GM19438 (cell line): Measurements from ENCODE around the gene LTN1.
"Not testable (repeated sequence)": the region's sequence is repeated elsewhere in the genome, so short reads cannot be mapped to it uniquely, and the experiment has no call there.

ENCODE experiments used
- ATAC-seq: cut with Tn5 transposase; IDR thresholded peaks from one replicate; pipeline ENCODE4 v1.9.1; 2021; ENCODE audit warnings: low read depth; ENCODE audit not compliant: unreplicated experiment

Gene LTN1

GRCh38 chr21:28936036-28936435 lies 56.6 kb downstream of the LTN1 start:
- ATAC-seq = no peak

- no peak for ATAC-seq
Observed at GRCh38 chr21:28932717-28933116, 60.0 kb downstream of the LTN1 start.

GRCh38 chr21:28931708-28932372 lies 60.8 kb downstream of the LTN1 start:
- not testable (repeated sequence) for ATAC-seq

- ATAC-seq = no peak
Observed at GRCh38 chr21:28928578-28929420, 63.9 kb downstream of the LTN1 start.

GRCh38 chr21:28927130-28927529 lies 65.5 kb downstream of the LTN1 start:
- no peak for ATAC-seq

- ATAC-seq = no peak
Observed at GRCh38 chr21:28923439-28923975, 69.2 kb downstream of the LTN1 start.

- no peak for ATAC-seq
Observed at GRCh38 chr21:28922368-28922767, 70.3 kb downstream of the LTN1 start.

- no peak for ATAC-seq
Observed at GRCh38 chr21:28916150-28916893, 76.4 kb downstream of the LTN1 start.

GRCh38 chr21:28913071-28913470 lies 79.6 kb downstream of the LTN1 start:
- no peak for ATAC-seq

GRCh38 chr21:28910280-28910887 lies 82.3 kb downstream of the LTN1 start:
- no peak for ATAC-seq

GRCh38 chr21:28908351-28908750 lies 84.3 kb downstream of the LTN1 start:
- ATAC-seq = no peak

- no peak for ATAC-seq
Observed at GRCh38 chr21:28906841-28907240, 85.8 kb downstream of the LTN1 start.

GRCh38 chr21:28906236-28906635 lies 86.4 kb downstream of the LTN1 start:
- ATAC-seq = no peak

GRCh38 chr21:28904961-28905435 lies 87.7 kb downstream of the LTN1 start:
- ATAC-seq = no peak

- ATAC-seq = no peak
Observed at GRCh38 chr21:28903448-28903847, 89.2 kb downstream of the LTN1 start.

GRCh38 chr21:28900481-28900880 lies 92.2 kb downstream of the LTN1 start:
- no peak for ATAC-seq

GRCh38 chr21:28899744-28900143 lies 92.9 kb downstream of the LTN1 start:
- no peak for ATAC-seq

- no peak for ATAC-seq
Observed at GRCh38 chr21:28899220-28899619, 93.5 kb downstream of the LTN1 start.

- no peak for ATAC-seq
Observed at GRCh38 chr21:28893687-28894086, 99.0 kb downstream of the LTN1 start.
